SK-N-SH (cell line): ENCODE measurements around the gene PLCB3. TPM values are rescaled to one million over a fixed set of nuclear protein-coding genes. Genes with fewer than 3 reads are reported as not detected.

Source experiments
- EP300 ChIP-seq, 2 experiments: IDR thresholded peaks; 2 replicates each; pipeline versions ENCODE4 v1.4.0 to v1.6.1; 2012; ENCODE audit warnings: borderline replicate concordance in 1 of 2, low read depth in 1 of 2, low read length in 1 of 2
- EZH2phosphoT487 ChIP-seq: fragments of 200-600 bp; sonication (generic); IDR thresholded peaks from 2 replicates; pipeline ENCODE4 v1.6.1; 2017; ENCODE audit warnings: low read depth, mixed run types, mild to moderate bottlenecking, antibody characterized with exemption, moderate library complexity, borderline replicate concordance
- PBX3 ChIP-seq: IDR thresholded peaks from 2 replicates; pipeline ENCODE4; 2012
- RAD21 ChIP-seq: IDR thresholded peaks from 2 replicates; pipeline ENCODE4 v1.6.1; 2012; ENCODE audit warnings: mild to moderate bottlenecking, low read length
- RCOR1 ChIP-seq: fragments of 150-350 bp; IDR thresholded peaks from 2 replicates; pipeline ENCODE4 v1.6.1; 2017; ENCODE audit warnings: antibody characterized with exemption, low read length
- polyA plus RNA-seq, 3 experiments: library from polyadenylated mRNA; depleted of rRNA; stranded (reverse); fragments of >200 nt; gene quantifications; 2 replicates each; pipeline ENCODE4 v1.2.3, GENCODE V29; 2012
- small RNA-seq, 7 experiments: library from RNA; depleted of rRNA; stranded (forward); fragments of <200 nt; gene quantifications; one replicate each; pipeline ENCODE3, GENCODE V24; 2012

The PLCB3 gene
- polyA plus RNA-seq, 1 of the 3 experiments (the other 2 are of a cell fraction), result 30.4 TPM

- TF ChIP-seq EP300 (IDR thresholded peaks at IDR 0.05; ENCODE audit: borderline replicate concordance in 1 of 2, low read depth in 1 of 2, low read length in 1 of 2) (0 out of 4 replicates have a peak, but pooled peaks of 1 of the 2 experiments have one; percentile 4), RCOR1 (no peak), EZH2phosphoT487 (no peak), RAD21 (peak; percentile 55), PBX3 (no peak)
Measured at GRCh38 chr11:64317961-64318765, 66.8 kb downstream of the PLCB3 start, which contains the start of gene PRDX5 (continued).

Small RNA genes within 50 kb of the gene (small RNA-seq; reads per million reads assigned to genes)
- gene RF00019, result 0 reads per million in 7 experiments

Other genes with a start within 250 kb of the PLCB3 start
- 0.03 TPM in 2 replicates for gene FLRT1, start 215.6 kb upstream of the PLCB3 start, polyA plus RNA-seq (2012; rRNA removed)
- 48.3 and 49.1 TPM in 2 replicates for gene MACROD1, start 85.4 kb upstream of the PLCB3 start, polyA plus RNA-seq (2012; rRNA removed)
- gene STIP1, start 65.4 kb upstream of the PLCB3 start, polyA plus RNA-seq (2012; rRNA removed), result 163 TPM in 2 replicates
- gene FERMT3, start 44.8 kb upstream of the PLCB3 start, polyA plus RNA-seq (2012; rRNA removed), result 1.2 and 1.4 TPM in 2 replicates
- 61.5 and 62.4 TPM in 2 replicates for gene TRPT1, start 25.3 kb upstream of the PLCB3 start, polyA plus RNA-seq (2012; rRNA removed)
- gene NUDT22, start 25.3 kb upstream of the PLCB3 start, polyA plus RNA-seq (2012; rRNA removed), result 72.7 and 74.0 TPM in 2 replicates
- gene DNAJC4, start 21.0 kb upstream of the PLCB3 start, polyA plus RNA-seq (2012; rRNA removed), result 46.9 and 52.1 TPM in 2 replicates
- gene VEGFB, start 16.9 kb upstream of the PLCB3 start, polyA plus RNA-seq (2012; rRNA removed), result 16.3 and 29.9 TPM in 2 replicates
- 84.8 and 127 TPM in 2 replicates for gene FKBP2, start 10.4 kb upstream of the PLCB3 start, polyA plus RNA-seq (2012; rRNA removed)
- 373 and 523 TPM in 2 replicates for gene PPP1R14B, start 4.6 kb upstream of the PLCB3 start, polyA plus RNA-seq (2012; rRNA removed)
- 75.6 and 80.9 TPM in 2 replicates for gene BAD, start 33.1 kb downstream of the PLCB3 start, polyA plus RNA-seq (2012; rRNA removed)
- 29.9 and 32.9 TPM in 2 replicates for gene GPR137, start 34.3 kb downstream of the PLCB3 start, polyA plus RNA-seq (2012; rRNA removed)
- 0.13 and 0.16 TPM in 2 replicates for gene KCNK4, start 39.8 kb downstream of the PLCB3 start, polyA plus RNA-seq (2012; rRNA removed)
- 0.54 and 0.67 TPM in 2 replicates for gene CATSPERZ, start 48.8 kb downstream of the PLCB3 start, polyA plus RNA-seq (2012; rRNA removed)
- gene ESRRA, start 54.0 kb downstream of the PLCB3 start, polyA plus RNA-seq (2012; rRNA removed), result 27.8 and 31.7 TPM in 2 replicates
- gene TRMT112, start 66.0 kb downstream of the PLCB3 start, polyA plus RNA-seq (2012; rRNA removed), result 649 and 699 TPM in 2 replicates
- 875 and 1,000 TPM in 2 replicates for gene PRDX5, start 66.6 kb downstream of the PLCB3 start, polyA plus RNA-seq (2012; rRNA removed)
- 2.4 and 3.4 TPM in 2 replicates for gene CCDC88B, start 88.7 kb downstream of the PLCB3 start, polyA plus RNA-seq (2012; rRNA removed)
- 43.4 and 44.7 TPM in 2 replicates for gene RPS6KA4, start 107.6 kb downstream of the PLCB3 start, polyA plus RNA-seq (2012; rRNA removed)